ENCODE data around the gene PPP1R15B.

- TF ChIP-seq CTCF (conservative IDR thresholded peaks at IDR 0.05; ENCODE audit: low read depth, low read length) (no peak), EZH2phosphoT487 (IDR thresholded peaks at IDR 0.05; ENCODE audit: borderline replicate concordance, low read length) (no peak), EZH2 (IDR thresholded peaks at IDR 0.05; ENCODE audit: low read length, unreplicated experiment) (no peak)
Observed at GRCh38 chr1:204432708-204433107, 21.1 kb upstream of the PPP1R15B start.

Data from PC-3 (cell line).